GM10266 (cell line): Measurements from ENCODE around the gene OVCA2.

Source experiments
- DNase-seq: peaks from one replicate; pipeline ENCODE4 v3.0.0; 2012; ENCODE audit errors: extremely low spot score
- TF ChIP-seq, protein P1 (sequence below): IDR thresholded peaks from 2 replicates; pipeline ENCODE4 v1.5.1; 2012; ENCODE audit warnings: mild to moderate bottlenecking, low read depth; ENCODE audit not compliant: control insufficient read depth, insufficient read depth; ENCODE audit errors: missing control alignments

Gene OVCA2

DNA sequence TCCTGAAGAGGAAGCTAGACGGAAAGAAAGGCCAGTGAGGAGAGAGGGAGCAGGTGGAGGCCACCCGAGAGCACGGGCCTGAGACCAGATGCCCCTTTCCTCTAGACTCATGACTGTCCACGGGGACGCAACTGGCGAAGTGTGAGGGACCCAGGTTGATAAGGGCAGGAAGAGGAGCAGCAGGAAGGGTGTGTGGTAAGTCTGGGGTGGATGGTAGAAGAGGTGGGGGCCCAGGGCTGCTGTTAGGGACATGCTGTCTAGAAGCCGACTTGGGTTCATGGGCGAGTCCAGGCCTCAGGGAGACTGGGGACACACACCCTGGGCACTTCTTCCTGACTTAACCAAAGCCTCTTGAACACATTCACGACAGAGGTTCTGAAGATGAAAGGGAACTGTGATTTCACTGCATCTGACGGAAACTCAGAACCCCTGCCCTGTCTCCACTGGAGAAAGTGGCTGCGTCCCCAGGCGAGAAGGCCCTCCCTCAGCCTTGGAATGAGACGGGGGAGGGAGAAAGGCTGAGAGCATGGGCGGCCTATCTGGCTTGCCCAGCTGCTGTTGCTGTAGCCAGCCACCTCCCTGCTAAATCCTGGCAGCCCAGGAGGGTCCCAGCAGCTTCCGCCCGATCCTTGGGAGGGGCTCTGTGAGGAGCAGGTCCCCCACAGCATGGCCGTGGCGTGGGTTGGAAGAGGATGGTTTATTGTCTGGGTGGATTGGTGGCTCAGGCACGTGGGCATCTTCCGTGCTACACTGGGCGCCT lies 19.0 kb downstream of the OVCA2 start:
- DNase-seq, result no peak
- TF ChIP-seq, protein P1, sequence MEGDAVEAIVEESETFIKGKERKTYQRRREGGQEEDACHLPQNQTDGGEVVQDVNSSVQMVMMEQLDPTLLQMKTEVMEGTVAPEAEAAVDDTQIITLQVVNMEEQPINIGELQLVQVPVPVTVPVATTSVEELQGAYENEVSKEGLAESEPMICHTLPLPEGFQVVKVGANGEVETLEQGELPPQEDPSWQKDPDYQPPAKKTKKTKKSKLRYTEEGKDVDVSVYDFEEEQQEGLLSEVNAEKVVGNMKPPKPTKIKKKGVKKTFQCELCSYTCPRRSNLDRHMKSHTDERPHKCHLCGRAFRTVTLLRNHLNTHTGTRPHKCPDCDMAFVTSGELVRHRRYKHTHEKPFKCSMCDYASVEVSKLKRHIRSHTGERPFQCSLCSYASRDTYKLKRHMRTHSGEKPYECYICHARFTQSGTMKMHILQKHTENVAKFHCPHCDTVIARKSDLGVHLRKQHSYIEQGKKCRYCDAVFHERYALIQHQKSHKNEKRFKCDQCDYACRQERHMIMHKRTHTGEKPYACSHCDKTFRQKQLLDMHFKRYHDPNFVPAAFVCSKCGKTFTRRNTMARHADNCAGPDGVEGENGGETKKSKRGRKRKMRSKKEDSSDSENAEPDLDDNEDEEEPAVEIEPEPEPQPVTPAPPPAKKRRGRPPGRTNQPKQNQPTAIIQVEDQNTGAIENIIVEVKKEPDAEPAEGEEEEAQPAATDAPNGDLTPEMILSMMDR, result no peak

DNA sequence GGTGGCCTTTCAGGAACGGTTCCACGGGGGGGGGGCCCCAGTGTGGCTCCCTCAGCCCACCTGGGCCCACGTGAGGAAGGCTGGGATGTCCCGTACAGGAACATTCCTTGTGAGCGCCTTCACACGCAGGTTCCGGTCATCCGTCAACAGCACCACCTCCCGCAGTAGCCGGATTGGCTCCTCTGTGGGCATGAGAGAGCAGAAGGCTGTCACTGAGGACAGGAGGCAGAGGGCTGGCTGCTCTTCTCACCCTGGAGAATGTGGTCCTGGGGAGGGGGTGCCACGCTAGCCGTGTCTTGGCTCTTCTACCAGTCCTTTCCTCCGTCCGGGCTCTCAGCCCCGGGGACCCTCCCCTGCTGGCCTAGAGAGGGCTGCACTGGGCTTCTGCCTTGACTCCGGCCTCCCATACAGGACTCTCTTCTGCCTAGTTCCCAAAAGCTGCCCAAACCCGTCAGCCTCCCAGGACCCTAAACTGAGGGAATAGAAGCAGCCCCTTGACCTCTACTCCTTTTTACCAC lies 19.7 kb downstream of the OVCA2 start:
- no peak for DNase-seq
- TF ChIP-seq, protein P1, result no peak

DNA sequence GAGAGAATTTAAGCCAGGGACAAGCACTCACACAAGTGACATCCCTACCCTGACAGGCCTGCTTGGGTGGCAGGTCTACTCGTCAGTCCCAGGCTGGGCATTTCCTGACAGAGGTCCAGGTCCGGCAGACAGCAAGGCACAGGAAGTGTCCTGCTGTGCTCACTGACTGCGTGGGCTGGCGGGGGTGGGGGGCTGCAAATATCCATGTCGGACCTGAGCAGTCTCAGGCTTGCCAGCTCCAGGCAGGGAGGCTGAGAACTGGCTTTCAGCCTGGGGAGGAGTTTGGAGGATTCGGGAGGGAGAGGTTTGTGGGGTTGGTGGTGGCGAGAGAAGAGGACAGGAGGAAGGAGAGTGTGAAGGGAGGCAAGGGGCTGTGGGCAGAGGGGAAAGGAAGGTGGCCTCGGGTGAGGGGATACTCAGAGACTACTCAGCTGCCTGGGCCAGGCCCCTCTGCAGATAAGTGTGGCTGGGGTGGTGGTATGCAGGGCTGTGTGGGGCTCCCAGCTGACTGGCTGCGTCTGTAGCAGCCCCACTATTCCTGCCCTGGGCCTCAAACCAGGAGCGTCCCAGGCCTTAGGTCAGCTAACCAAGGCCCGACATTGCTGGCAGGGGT lies 20.9 kb downstream of the OVCA2 start:
- TF ChIP-seq, protein P1, result no peak
- no peak for DNase-seq

DNA sequence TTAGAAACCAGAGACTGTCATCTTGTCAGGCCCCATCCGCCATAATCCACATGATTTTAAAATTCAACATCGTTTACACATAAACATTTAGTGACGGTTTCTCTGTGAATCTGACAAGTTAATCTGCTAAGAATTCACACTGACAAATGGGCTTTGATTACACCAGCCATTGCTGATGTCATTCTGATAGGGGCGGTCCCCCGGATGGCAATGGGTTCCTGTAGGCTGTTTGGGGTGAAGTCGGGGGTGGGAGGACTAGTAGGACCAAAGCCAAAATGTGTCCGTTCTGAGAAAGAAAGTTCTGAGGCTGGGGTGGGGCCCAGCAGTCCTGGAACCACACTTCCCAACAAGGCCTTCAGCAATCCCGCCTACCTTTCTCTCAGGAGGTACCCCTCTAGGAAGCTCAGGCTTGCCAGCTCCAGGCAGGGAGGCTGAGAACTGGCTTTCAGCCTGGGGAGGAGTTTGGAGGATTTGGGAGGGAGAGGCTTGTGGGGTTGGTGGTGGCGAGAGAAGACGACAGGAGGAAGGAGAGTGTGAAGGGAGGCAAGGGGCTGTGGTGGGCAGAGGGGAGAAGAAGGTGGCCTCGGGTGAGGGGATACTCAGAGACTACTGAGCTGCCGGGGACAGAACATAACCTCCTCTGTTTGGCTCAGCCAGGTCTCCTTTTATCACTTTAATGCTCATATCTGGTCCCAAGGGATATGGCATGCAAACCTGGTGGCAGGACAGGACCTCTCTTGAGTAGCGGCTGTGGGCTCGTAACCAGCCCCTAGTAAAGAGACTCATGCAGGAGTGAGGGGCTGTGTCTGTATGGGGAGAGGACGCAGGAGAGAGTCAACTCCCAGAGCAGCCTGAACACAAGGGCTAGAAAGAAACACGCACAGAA lies 21.7 kb downstream of the OVCA2 start:
- no peak for DNase-seq
- TF ChIP-seq, protein P1, result no peak

DNA sequence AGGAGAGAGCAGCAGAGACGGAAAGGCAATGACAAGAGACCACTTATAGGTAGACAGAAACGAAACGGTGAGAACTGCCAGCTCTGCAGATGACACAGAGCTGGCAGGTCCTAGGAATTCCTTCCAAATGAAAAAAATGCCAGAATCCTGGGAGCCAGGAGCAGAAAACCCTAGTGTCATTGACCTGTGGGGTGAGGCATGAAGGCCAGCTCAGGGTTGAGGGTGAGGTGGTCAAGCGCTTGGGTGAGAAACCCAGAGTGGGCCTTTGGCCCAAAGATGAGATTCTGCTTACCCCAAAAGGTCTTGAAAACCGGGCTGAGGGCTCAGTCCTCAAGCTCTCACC lies 22.3 kb downstream of the OVCA2 start:
- DNase-seq, result no peak
- TF ChIP-seq, protein P1, result no peak

DNA sequence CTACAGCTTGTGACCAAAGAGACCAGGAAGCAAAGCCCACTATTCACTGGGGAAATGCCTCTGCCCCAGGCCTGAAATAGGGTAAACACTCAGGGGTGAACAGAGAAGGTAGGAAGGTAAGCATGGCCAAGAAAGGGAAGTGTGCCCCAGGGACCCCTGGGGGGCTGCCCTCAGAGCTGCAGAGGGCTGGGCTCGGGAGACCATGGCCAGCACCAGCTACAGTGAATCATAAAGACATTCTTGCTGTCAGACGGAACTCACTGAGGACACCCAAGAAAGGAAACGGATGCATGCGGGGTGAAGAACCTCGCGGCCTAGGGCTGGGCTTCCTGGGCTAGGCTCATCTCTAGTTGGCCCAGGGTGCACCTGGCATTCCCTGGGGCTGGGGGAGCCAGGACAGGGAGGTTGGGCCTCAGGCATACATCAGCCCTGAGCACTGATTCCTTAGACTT lies 22.7 kb downstream of the OVCA2 start:
- DNase-seq, result no peak
- TF ChIP-seq, protein P1, result no peak
